Measurements from ENCODE around the gene SP6. TPM values are rescaled to one million over a fixed set of nuclear protein-coding genes. Genes with fewer than 3 reads are reported as not detected.

SP6 gene
- polyA plus RNA-seq, 1 experiment, result 0.04 TPM

GRCh38 chr17:47813512-47814031 is 37.4 kb downstream of the SP6 start:
- ChIA-PET CTCF (no interaction called here), POLR2A (no interaction called here)
- H3K27ac ChIP-seq (ENCODE audit: low read depth, low read length), result no peak overlapping the region
- no peak overlapping the region for H3K4me3 ChIP-seq (ENCODE audit: low read depth, low read length)
- no peaks in the 10 kb centered on the region; the same call in 1 of the 2 replicates for H3K9me3 ChIP-seq (ENCODE audit: control insufficient read depth, insufficient read depth, low read length)
- DNase-seq (ENCODE audit: low read depth, low spot score), result no peak
- no peaks in the 10 kb centered on the region for H3K27me3 ChIP-seq (ENCODE audit: control insufficient read depth, insufficient read depth, low read length)
- no peak for TF ChIP-seq CTCF (IDR thresholded peaks at IDR 0.05; ENCODE audit: low read depth, low read length)

GRCh38 chr17:47813077-47813476 is 37.9 kb downstream of the SP6 start:
- H3K9me3 ChIP-seq (ENCODE audit: control insufficient read depth, insufficient read depth, low read length), result no peaks in the 10 kb centered on the region; the same call in 1 of the 2 replicates
- ChIA-PET CTCF (no interaction called here), POLR2A (no interaction called here)
- H3K27me3 ChIP-seq (ENCODE audit: control insufficient read depth, insufficient read depth, low read length), result no peaks in the 10 kb centered on the region
- H3K27ac ChIP-seq (ENCODE audit: low read depth, low read length), result no peak overlapping the region
- no peak for DNase-seq (ENCODE audit: low read depth, low spot score)
- TF ChIP-seq CTCF (IDR thresholded peaks at IDR 0.05; ENCODE audit: low read depth, low read length), result no peak
- H3K4me3 ChIP-seq (ENCODE audit: low read depth, low read length), result no peak overlapping the region

GRCh38 chr17:47812146-47812920 is 38.6 kb downstream of the SP6 start:
- TF ChIP-seq CTCF (IDR thresholded peaks at IDR 0.05; ENCODE audit: low read depth, low read length), result no peak
- ChIA-PET POLR2A (no interaction called here), CTCF (no interaction called here)
- DNase-seq (ENCODE audit: low read depth, low spot score), result no peak
- Histone ChIP-seq H3K27me3 (ENCODE audit: control insufficient read depth, insufficient read depth, low read length) (no peaks in the 10 kb centered on the region), H3K4me3 (ENCODE audit: low read depth, low read length) (no peak overlapping the region), H3K27ac (ENCODE audit: low read depth, low read length) (no peak overlapping the region), H3K9me3 (ENCODE audit: control insufficient read depth, insufficient read depth, low read length) (no peaks in the 10 kb centered on the region; the same call in 1 of the 2 replicates)

GRCh38 chr17:47811709-47812108 is 39.3 kb downstream of the SP6 start:
- Histone ChIP-seq H3K4me3 (ENCODE audit: low read depth, low read length) (no peak overlapping the region), H3K27me3 (ENCODE audit: control insufficient read depth, insufficient read depth, low read length) (no peaks in the 10 kb centered on the region), H3K27ac (ENCODE audit: low read depth, low read length) (no peak overlapping the region), H3K9me3 (ENCODE audit: control insufficient read depth, insufficient read depth, low read length) (no peaks in the 10 kb centered on the region; the same call in 1 of the 2 replicates)
- DNase-seq (ENCODE audit: low read depth, low spot score), result no peak
- POLR2A ChIA-PET, result no interaction called here
- no peak for TF ChIP-seq CTCF (IDR thresholded peaks at IDR 0.05; ENCODE audit: low read depth, low read length)
- CTCF ChIA-PET, result no interaction called here

- POLR2A ChIA-PET, result no interaction called here
Measured at GRCh38 chr17:47810901-47811635, 39.9 kb downstream of the SP6 start.

More at GRCh38 chr17:47810901-47811635, 39.9 kb downstream of the SP6 start:
- TF ChIP-seq CTCF (IDR thresholded peaks at IDR 0.05; ENCODE audit: low read depth, low read length), result no peak
- H3K9me3 ChIP-seq (ENCODE audit: control insufficient read depth, insufficient read depth, low read length), result no peaks in the 10 kb centered on the region; the same call in 1 of the 2 replicates
- H3K27me3 ChIP-seq (ENCODE audit: control insufficient read depth, insufficient read depth, low read length), result no peaks in the 10 kb centered on the region
- H3K27ac ChIP-seq (ENCODE audit: low read depth, low read length), result no peak overlapping the region
- CTCF ChIA-PET, result interaction anchor here (0.6 kb wide), 1 partner anchor 320 kb away, joined by 4 read pairs; no protein-coding TSS in a partner anchor
- DNase-seq (ENCODE audit: low read depth, low spot score), result no peak
- no peak overlapping the region for H3K4me3 ChIP-seq (ENCODE audit: low read depth, low read length)
